Stomach (tissue), 4 donors: ENCODE results near the gene MTCL1.

ENCODE experiments used
- CTCF ChIP-seq, 7 experiments: fragments of 450-650 bp in 4 of 7; fragments of 200-600 bp in 3 of 7; sonication (generic) in 3 of 7; IDR thresholded peaks; one replicate each; pipeline ENCODE4 v1.5.1; 2016 to 2019; ENCODE audit warnings: antibody characterized with exemption in 7 of 7, control low read depth in 2 of 7, mild to moderate bottlenecking in 1 of 7
- EP300 ChIP-seq: sonication (generic); formaldehyde crosslinking; IDR thresholded peaks from one replicate; pipeline ENCODE4 v1.6.1; 2017; ENCODE audit warnings: antibody characterized with exemption
- POLR2AphosphoS5 ChIP-seq, 3 donors: sonication (generic); formaldehyde crosslinking; IDR thresholded peaks; one replicate each; pipeline ENCODE4 v1.6.1; 2016; ENCODE audit warnings: antibody characterized with exemption in 3 of 3

- no peak for TF ChIP-seq CTCF (IDR thresholded peaks at IDR 0.05)
- TF ChIP-seq POLR2AphosphoS5 (IDR thresholded peaks at IDR 0.05), result no peak
- TF ChIP-seq EP300, result no peak
Observed at GRCh38 chr18:8763611-8764010, 58.3 kb downstream of the MTCL1 start.
